NCI-H82 treated with DMSO at 0.1 percent for 48 hours (cell line): Measurements from ENCODE around the gene RAPGEF4.
A peak's percentile ranks its signal among the peaks of the same experiment; 100 is the strongest.

Experiments used
- DNase-seq: peaks from one replicate; lab custom pipeline; 2025; ENCODE audit not compliant: unreplicated experiment; lab: John Stamatoyannopoulos, UW

Gene RAPGEF4

GRCh38 chr2:172856606-172857005 lies 121.0 kb downstream of the RAPGEF4 start:
- DNase-seq = no peak

- no peak for DNase-seq
Measured at GRCh38 chr2:172858473-172858745, 122.8 kb downstream of the RAPGEF4 start.

- no peak for DNase-seq
Measured at GRCh38 chr2:172859581-172860335, 124.1 kb downstream of the RAPGEF4 start.

- no peak for DNase-seq
Measured at GRCh38 chr2:172860336-172860707, 124.7 kb downstream of the RAPGEF4 start.

- DNase-seq = no peak
Measured at GRCh38 chr2:172861098-172861497, 125.5 kb downstream of the RAPGEF4 start.

GRCh38 chr2:172861656-172862476 lies 126.2 kb downstream of the RAPGEF4 start:
- DNase-seq = no peak

- no peak for DNase-seq
Measured at GRCh38 chr2:172863341-172863740, 127.7 kb downstream of the RAPGEF4 start.

- peak; percentile 21 for DNase-seq
Measured at GRCh38 chr2:172864182-172864581, 128.5 kb downstream of the RAPGEF4 start.

- no peak for DNase-seq
Measured at GRCh38 chr2:172865422-172865821, 129.8 kb downstream of the RAPGEF4 start.

- DNase-seq = no peak
Measured at GRCh38 chr2:172869861-172870260, 134.2 kb downstream of the RAPGEF4 start.

GRCh38 chr2:172870396-172870795 lies 134.8 kb downstream of the RAPGEF4 start:
- peak; percentile 25 for DNase-seq

GRCh38 chr2:172877826-172878225 lies 142.2 kb downstream of the RAPGEF4 start:
- DNase-seq = no peak

GRCh38 chr2:172878260-172878659 lies 142.6 kb downstream of the RAPGEF4 start:
- no peak for DNase-seq

GRCh38 chr2:172884336-172884735 lies 148.7 kb downstream of the RAPGEF4 start:
- no peak for DNase-seq

GRCh38 chr2:172885996-172886395 lies 150.4 kb downstream of the RAPGEF4 start:
- no peak for DNase-seq

GRCh38 chr2:172887280-172887679 lies 151.6 kb downstream of the RAPGEF4 start:
- DNase-seq = no peak

GRCh38 chr2:172888714-172889669 lies 153.3 kb downstream of the RAPGEF4 start:
- DNase-seq = no peak

GRCh38 chr2:172889768-172890430 lies 154.3 kb downstream of the RAPGEF4 start:
- DNase-seq = no peak

GRCh38 chr2:172893111-172893510 lies 157.5 kb downstream of the RAPGEF4 start:
- DNase-seq = no peak

- no peak for DNase-seq
Measured at GRCh38 chr2:172893671-172894070, 158.0 kb downstream of the RAPGEF4 start.
